NCI-H2196 treated with DMSO at 0.1 percent for 48 hours (cell line): ENCODE results near the gene BBS10.
A peak's percentile ranks its signal among the peaks of the same experiment; 100 is the strongest.
"Not testable (repeated sequence)": the region's sequence is repeated elsewhere in the genome, so short reads cannot be mapped to it uniquely, and the experiment has no call there.

Source experiments
- DNase-seq: peaks from one replicate; lab custom pipeline; 2025; ENCODE audit not compliant: unreplicated experiment; lab: John Stamatoyannopoulos, UW

BBS10 gene

GRCh38 chr12:76348079-76348901 is at the start of gene BBS10:
Gene BBS10 (minus strand): TSS chr12:76348415. CDS start chr12:76348358, 57 bp downstream.
- peak; percentile 95 for DNase-seq

DNA sequence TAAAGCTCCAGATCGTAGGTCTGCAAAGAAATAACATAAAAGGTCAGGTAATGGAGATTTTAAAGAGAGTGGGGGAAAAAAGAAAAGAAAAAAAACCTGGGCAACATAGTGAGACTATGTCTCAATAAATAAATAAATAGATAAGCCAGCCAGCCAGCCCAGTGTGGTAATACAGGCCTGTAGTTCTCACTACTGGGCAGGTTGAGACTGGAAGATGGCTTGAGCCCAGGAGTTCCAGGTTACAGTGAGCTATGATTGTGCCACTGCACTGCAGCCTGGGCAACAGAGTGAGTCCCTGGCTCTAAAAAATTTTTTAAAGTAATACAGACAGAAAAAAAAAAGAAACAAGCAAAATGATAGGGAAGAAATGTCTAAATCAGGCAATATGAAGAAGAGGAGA is 43.2 kb upstream of the BBS10 start:
- no peak for DNase-seq

GRCh38 chr12:76387614-76388013 is 39.4 kb upstream of the BBS10 start:
- DNase-seq: no peak

- no peak for DNase-seq
Observed at GRCh38 chr12:76384560-76384959, 36.3 kb upstream of the BBS10 start.

DNA sequence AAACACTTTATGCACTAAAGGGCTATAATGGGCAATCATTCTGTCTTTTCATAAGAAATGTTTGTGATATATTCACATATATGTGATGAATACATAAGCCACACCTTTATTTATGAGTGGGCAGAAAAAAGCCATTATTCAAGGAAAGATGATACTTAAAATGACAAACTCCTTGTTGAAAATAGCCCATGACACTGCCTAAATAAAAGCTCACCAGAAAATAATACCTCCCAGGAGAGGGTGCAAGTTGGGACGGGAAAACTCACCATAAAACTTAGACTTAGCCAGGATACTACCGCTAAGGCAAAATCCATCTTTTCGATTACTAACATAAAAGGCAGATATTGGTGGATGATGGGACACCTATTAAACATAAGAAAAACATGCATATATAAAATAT is 35.8 kb upstream of the BBS10 start:
- DNase-seq: no peak

DNA sequence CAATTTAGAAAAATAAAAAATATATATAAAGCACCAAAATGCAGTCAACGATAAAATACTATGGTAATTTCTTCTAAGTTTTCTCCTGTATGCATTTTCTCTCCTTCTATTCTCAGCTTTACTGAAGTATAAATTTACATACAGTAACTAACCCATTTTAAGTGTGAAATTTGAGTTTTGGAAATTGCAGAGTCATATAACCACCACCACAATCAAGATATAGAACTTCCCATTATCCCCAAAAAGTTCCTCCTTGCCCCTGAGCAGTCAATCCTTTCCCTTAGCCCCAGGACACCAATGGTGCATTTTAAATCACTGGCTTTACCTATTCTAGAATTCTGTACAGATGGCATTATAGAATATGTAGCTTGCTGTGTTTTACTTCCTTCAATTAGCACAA is 31.0 kb upstream of the BBS10 start:
- DNase-seq: no peak

- not testable (repeated sequence) for DNase-seq
Observed at GRCh38 chr12:76376876-76377275, 28.7 kb upstream of the BBS10 start.

DNA sequence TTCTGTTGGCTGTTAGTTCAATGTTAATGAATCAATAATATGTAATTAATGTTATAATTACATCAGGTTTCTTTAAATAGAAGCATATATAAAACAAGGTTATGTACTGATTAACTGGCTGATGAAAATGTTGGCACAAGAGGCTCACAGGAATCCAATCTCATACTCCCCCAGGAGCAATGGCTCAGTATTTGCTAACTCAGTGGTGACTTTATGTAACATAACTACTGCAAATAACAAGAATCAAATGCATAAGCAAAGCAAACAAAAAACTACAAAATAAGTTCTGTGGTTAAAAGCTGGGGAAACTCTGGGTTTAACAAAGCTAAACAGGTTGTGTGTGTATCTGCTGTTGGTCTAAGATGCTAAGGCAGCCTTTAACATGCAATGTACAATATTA is 27.7 kb upstream of the BBS10 start:
- DNase-seq: no peak

DNA sequence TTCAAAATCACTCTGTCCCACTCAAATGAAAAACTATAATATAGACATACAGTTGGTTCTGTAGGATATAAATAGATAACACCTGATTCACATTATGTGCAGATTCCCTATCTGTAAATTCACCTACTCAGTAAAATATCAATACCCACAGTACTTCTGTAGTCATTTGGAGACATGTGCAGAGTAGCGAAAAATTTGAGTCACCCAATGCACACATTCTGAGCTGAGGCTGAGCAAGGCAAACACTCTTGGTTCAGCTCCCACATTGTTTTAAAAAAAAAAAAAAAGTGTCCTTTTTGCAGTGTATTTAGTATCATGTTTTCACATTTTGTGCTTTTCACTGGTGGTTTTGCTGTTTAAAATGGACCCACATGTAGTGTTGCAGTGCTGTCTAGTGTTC is 27.3 kb upstream of the BBS10 start:
- DNase-seq: no peak

GRCh38 chr12:76374386-76375020 is 26.3 kb upstream of the BBS10 start:
- DNase-seq: no peak

DNA sequence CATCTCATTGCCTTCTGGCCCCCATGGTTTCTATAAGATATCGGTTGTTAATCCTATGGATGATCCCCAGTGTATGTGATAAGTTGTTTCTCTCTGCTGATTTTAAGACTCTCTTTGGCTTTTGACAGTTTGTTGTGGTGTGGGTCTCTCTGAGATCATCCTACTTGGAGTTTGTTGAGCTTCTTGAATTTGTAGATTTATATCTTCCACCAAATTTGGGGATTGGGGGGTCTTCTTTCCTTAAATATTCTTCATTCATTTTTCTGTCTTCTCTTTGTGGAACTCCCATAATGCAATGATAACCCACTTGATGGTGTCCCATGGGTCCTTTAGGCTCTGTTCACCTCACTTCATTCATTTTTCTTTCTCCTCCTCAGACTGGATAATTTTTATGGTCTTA is 20.0 kb upstream of the BBS10 start:
- no peak for DNase-seq

DNA sequence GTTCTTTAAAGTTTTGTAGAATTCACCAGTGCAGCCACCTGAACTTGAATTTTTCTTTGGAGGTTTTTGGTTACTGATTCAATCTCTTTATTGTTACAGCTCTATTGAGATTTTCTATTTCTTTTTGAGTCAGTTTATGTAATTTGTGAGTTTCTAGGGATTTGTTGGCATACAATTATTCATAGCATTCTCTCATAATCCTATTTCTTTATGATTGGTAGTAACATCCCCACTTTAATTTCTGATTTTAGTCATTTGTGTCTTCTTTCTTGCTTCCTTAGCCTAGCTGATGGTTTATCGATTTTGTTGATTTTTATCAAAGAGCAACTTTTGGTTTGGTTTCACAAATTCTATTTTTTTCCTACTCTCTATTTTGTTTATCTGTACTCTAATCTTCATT is 17.9 kb upstream of the BBS10 start:
- DNase-seq: no peak

DNA sequence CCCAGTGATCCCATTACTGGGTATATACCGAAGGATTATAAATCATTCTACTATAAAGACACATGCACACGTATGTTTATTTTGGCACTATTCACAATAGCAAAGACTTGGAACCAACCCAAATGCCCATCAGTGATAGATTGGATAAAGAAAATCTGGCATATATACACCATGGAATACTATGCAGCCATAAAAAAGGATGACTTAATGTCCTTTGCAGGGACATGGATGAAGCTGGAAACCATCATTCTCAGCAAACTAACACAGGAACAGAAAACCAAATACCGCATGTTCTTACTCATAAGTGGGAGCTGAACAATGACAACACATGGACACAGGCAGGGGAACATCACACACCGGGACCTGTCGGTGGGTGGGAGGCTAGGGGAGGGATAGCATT is 15.9 kb upstream of the BBS10 start:
- not testable (repeated sequence) for DNase-seq

GRCh38 chr12:76360316-76360715 is 12.1 kb upstream of the BBS10 start:
- no peak for DNase-seq

DNA sequence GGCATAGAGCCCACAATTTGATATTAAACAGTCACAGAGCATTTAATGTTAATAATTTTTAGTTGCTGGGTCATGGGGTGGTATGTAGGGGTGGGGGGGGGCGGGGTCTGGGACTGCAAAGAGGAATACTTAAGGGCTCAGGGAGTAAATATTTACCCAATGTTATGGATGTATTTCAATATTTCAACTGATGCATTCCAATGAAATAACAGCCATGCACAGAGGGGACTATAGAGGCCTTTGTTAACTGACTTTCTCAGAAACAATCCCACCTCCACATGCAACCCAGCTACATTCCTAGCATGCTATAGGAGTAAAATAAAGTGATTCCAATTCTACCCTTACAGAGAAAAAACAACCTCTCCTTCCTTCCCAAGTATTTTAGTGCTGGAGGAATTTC is 7.9 kb upstream of the BBS10 start:
- no peak for DNase-seq

DNA sequence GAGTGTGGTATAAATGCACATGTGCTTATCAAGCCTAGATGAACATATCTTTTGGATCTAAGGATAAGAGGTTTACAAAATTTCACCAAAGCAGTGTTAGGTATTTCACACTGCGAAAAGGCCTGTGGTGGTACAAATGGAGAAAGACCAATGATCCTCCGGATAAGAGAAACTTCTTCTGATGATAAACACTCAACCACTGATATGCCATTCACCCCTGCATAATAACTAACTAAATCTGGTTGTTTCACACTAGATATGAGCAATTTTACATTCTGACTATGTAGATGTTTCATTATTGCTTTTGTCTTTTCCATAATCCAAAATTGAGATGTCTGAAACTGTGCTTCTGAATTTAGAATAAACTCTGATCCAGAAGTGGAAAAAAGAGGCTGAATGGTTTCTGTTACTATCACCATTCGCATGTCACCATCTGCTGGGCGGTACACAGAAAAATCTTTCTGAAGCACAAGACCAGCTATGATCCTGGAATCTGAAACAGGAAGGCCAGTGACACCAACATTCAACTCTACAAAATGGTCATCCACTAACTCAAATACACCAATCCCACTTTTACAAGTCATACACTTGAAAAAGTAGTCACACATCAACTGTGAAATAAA is 1.3 kb downstream of the BBS10 start:
- DNase-seq: no peak

GRCh38 chr12:76346236-76346635 is 2.0 kb downstream of the BBS10 start:
- no peak for DNase-seq

DNA sequence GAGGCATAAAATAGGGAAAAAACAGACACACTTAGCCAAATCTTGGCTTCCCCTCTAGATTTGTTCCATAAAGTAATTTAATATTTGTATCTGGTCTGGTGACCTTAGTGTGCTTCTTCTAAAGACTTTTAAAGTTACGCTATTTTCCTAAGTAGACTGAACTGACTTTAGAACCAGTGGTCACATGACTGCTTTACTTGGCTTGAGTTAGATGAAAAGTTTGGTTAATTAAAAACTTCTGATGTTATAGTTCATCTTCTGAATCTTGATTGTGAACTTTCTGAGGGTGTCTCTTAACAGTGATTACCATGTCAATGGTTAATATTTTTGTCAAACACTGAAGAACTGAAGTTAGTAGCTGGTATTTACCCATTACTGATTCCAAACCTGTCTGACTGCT is 2.6 kb downstream of the BBS10 start:
- DNase-seq: no peak

DNA sequence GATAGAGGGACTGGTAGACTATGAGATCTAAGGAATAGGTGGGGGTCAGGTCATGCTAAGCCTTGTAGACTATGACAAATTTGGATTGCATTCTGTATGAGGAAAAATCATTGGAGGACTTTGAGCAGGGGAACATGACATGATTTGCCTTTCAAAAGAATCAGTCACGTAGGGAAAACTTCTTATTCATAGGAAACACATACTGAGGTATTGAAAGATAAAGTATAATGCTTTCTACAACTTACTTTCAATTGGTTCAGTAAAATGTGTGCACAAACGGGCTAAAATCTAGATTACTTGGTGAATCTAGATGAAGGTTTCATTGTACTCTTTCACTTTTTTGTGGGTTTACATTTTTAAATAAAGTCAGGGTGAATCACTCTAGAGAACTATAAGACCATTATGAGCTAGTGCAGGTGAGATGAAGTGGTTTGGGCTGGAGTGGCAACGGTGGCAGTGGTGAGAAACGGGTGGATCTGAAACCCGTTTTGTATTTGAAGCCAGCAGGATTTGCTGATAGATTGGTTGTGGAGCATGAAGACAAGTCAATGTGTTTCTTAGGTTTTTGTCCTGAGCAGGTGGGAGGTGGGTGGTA is 6.7 kb downstream of the BBS10 start:
- no peak for DNase-seq

GRCh38 chr12:76340680-76341435 is 7.4 kb downstream of the BBS10 start:
- no peak for DNase-seq

GRCh38 chr12:76337583-76337982 is 10.6 kb downstream of the BBS10 start:
- no peak for DNase-seq
